Stromal cell of bone marrow (primary cell): Measurements from ENCODE around the gene SALL1.

ENCODE experiments used
- DNase-seq: peaks from one replicate; pipeline ENCODE4 v3.0.0-alpha.2; 2012; ENCODE audit warnings: low read depth

SALL1 gene

DNA sequence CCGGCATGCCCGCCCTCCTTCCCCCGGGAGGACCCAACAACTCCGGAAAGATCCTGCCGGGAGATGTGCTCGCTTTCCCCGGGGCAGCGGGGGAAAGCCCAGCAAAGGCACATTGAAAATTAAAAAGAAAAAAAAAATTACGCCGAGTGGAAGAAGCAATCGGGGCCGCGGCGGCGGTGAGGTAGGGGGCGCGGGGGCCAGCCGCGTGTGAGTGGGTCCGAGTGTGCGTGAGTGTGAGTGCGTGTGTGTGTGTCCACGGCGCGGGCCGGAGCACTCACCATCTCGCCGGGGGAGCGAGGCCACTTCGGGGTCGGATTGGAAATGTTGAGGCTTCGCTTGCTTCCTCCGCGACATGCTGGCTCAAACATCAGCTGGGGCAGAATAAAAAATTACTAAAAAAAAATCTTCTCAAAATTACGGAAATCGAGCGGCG is at the start of gene SALL1:
Gene SALL1 (minus strand): TSS at position 383 of the 433 bp plus-strand sequence. CDS start 29 bp downstream, at position 354.
- DNase-seq: no peak

DNA sequence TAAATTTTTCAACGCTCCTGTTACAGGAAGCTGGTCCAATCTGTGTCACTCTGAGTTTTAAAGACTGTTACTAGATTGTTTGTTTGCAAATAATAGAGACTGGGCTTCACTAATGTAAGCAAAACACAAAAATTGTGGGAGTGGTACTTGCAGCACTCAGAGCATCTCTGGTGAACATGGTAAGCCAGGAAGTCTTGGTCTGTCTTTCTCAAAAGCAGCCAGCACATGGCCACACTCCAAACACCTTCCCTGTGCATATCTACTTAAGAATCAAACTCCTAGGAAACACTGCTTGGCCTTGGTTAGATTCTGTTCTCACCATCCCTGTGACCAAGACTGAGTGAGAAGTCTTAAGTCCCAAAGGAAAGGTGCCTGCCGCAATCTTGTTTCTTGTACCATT is 49.7 kb upstream of the SALL1 start:
- no peak for DNase-seq

DNA sequence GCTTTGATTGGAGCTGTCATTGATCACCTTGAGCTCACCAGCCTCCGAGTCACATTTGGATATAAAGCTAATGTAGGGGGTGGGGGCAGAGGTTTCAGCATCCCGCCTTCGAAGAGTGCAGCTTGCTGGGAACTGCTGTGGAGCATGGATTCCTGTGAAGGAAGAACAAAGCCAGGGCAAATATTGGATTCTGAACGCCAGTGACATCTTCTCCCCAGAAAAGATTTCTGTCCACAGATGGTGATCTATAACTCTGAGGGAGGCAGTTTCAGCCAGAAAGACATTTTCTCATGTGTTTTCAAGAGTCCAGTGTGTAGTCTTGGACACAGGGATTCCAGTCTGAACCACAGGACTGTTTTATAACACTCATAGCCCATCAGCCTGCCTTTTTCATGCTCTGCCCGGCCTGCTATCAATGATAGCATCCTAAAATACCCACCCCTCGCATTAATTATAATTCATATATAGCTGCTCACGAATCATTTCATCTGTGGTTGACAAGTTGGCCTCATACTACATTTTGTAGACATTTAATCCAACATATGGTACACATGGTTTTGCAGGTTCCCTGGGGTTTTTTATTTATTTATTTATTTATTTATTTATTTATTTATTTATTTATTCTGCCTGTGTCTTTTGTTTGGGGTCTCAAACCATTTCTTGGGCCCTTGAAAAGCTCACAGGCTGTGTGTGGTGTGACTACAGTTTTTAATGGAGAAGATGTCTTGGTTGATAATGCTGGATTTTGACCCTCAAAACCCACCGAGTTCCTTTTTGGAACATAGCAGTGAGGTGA is 47.1 kb upstream of the SALL1 start:
- no peak for DNase-seq

DNA sequence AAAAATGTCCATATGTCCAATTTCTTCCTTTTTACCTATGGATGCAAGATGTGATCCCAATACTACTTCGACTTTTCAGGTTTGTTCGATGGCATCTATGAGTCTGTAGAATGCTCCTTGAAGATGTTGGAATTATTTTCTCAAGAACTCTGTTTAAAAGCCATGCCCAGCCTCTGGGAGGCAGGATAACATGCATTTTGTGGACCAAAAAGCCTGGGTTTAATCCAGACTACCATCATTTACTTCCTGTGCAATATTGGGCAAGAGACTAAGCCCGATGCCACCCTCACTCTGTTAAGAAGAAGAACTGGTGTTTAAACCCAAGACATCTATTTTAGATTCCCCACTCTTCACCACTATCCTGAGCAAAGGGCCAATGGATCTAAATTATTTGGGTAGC is 42.8 kb upstream of the SALL1 start:
- DNase-seq: no peak

DNA sequence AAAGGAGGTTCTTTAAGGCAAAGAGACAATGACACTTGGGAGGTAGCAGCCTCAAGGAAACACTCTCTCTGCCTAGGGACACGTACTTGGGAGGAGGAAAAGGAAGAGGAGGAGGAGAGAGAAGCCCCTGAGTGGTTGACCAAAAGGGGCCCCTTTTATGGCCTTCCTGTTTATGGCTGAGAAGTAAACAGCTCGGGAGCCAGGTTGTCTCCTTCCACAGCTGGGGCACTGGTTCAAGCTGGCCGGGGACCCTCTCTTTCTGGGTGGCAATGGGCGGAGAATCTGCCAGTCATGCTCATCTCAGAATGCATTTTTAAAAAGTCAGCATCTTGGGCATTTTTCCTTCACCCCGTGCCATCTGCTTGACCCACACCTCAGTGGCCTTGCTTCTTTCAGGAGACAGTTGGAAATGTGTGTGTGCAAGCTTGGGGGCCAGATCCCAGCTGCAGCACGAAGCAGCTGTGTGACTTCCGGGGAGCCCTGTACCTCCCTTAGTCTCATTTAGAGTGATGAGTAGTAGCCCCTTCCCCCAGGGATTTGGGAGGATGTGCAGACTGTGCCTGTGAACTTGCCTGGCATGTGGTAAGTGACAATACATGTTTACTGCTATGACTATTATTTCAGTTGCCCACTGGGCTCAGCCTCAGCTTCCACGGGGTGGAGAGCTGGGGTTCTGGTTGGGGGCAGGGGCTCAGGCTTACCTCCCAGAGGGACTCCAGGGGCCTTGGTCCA is 33.8 kb upstream of the SALL1 start:
- no peak for DNase-seq

DNA sequence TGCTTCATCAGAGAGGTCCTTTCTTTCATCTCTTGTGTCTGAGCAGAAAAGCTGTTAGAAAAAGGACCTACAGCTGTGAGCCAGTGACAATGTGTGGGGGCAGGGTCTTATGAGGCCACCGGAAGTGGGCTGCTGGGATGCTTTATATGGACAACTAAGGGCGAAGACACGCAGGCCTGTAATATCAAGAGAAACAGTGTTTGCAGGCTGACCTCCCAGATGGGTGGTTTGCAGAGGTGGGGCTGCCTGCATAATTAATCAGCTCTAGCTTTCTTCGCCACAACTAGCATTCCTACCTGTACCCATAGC is 30.4 kb upstream of the SALL1 start:
- DNase-seq: no peak

DNA sequence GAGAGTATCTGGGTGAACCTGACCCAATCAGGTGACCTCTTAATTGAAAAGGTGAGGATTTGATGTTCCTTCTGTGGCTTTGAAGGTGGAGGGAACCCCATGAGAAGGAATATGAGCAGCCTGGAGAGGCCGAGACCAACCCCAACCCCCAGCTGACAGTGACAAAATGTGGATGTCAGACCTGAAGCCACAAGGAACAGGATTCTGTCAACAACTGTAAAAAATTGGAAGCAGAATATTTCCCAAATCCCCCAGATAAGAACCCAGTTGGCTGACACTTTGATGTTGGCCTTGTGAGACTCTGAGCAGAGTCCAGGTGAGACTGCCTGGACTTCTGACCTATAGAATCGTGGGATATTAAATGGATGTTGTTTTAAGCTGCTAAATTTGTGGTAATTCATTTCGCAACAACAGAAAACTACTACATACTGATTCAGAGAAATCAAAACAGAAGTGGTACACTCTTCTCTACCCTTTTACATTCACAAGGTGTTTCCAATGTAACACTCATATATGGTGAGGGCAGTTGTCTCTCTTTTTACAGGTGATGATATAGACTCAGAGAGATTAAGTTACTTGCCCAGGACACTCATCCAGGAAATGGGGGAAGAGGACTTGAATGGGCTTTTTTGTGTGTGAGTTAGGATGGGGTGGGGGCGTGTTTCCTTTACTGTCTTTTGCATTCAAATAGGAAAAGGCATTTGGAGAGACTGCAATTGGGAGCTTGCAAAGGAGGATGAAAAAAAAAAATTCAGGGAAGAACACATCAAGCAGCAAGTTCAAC is 29.8 kb upstream of the SALL1 start:
- no peak for DNase-seq

DNA sequence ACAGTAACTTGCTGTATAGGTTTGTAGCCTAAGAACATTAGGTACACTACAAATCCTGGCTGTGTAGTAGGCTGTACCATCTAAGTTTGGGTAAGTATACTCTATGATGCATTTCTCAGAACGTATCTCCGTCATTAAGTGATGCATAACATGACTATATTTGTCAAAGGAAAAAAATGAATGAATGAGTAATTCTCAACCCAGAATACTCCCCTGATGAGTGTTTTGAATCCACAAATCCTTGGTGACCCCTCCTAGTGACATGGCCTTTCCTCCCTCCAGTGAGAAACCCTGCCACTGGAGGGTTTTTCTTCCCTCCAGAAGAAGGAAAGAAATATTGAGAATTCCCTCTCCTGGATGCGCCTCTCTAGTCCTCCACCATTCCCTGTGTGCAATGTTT is 24.0 kb upstream of the SALL1 start:
- no peak for DNase-seq

DNA sequence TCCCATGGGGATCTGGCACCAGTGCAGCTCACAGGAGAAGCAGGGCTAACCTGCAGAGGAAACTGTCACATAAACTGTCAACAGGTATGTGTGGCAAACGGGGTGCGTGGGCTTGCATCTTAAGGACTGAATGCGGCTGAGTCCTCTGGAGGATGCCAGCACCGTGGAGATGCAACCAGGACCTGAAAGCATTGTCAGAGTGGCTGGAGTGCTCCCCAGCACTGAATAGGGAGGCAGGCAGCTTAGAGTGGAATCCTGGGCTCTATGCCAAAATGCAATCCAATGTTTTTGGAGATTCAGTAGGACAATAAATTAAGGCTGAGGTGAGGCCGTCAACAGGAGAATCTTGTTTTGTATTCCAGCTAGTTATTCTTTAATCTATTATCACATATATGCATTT is 21.3 kb upstream of the SALL1 start:
- no peak for DNase-seq

DNA sequence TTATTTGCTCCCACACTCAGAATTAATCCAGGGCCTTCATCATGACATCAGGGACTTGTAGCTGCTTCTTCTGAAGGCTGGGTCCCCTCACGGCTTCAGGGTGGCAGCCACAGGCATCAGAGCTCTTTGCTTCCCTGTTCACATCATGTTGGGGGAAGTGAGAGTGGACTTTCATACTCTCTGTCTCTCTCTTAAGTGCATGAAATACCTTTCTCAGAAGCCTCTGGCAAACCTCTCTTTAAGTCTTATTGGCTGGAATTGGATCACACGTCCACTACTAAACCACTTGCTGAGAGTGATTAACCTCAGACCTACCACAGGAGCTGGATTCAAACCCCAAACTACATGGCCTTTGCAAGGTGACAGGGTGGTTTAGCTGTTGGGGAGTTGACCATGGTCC is 17.7 kb upstream of the SALL1 start:
- DNase-seq: no peak

DNA sequence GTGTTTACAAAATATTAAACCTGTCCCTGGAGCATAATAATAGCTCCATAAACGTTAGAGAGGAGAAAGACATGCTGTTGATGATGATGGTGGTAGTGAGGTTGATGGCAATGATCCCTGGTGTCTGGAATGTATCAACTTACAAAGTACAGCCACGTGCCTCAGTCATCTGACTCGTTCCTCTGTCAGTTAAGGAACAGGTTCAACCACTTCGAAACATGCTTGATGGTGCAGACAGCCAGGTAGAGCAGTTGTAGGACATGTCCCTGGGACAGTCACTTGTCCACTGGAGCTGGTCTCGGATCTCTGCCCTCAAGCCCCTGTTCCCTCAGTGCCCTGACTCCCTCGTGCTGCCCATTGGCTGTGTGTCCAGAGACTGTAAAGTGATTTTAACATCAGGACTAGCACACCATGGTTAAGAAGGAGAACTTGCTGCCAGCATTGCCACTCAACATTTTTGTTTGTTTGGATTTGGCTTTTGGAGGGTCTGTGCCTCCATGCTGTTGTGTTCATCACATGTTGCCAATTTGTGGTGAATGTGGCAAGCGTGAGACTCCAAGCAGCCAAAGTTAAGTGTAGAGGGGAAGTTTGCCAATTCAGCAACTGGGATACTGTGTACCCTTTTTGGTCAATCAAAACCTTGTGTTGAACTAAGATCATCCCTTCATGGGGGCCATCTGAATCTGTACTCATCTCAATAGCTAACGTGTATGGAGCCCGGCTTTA is 16.3 kb upstream of the SALL1 start:
- no peak for DNase-seq

DNA sequence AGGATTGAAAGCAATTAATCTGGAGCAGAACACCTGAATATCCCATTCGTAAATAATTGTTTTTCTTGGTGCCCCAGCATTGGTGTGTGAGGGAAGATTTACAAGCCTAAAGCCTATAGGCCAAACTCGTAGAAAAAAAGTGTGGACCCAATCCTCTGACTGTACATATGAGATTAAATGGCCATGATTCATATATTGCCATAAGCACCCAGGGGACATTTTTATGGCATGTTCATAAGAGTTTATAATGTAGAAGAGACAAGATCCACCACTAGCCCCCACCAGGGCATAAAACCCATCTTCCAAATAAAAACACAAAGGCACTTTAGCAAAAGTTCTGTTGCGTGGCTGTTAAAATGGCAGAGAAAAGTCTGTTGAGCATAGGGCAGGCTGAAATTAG is 15.5 kb upstream of the SALL1 start:
- no peak for DNase-seq

DNA sequence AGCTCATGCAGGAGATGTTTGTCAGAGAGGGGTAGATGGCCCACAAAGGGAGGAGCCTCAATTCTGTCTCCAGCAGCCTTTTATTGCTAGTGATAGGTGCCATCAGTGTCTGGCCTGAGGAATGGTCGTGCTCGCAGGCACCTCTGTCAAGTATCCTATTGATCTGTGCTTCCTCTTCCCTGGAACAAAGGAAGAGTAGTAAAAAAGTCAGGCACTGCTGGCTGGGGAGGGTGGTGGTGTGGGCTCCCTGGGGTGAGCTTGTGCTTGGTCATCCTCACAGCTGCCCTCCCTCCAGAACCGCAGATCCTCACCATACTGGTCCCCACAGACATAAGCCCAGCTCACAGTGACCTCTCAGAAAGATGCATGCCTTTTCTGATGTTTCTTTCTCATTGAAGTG is 15.0 kb upstream of the SALL1 start:
- no peak for DNase-seq

DNA sequence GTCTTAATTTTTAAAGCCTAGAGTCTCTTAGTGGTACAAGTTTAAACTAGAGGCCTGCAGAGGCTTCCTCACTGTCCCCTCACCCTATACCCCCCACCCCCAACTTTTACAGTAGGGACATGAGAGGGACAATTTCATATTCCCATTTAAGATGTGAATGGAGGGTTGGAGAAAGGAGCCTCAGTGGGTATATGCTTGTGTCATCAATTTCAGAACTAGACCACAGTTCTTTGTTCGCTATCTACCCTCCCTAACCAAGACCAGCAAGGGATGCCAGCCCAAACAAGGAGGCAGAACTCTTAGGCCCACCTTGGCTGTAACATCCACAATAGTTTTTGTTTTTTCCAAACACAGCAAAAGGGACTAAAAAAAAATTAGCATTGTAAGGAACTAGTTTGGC is 14.0 kb upstream of the SALL1 start:
- DNase-seq: no peak

DNA sequence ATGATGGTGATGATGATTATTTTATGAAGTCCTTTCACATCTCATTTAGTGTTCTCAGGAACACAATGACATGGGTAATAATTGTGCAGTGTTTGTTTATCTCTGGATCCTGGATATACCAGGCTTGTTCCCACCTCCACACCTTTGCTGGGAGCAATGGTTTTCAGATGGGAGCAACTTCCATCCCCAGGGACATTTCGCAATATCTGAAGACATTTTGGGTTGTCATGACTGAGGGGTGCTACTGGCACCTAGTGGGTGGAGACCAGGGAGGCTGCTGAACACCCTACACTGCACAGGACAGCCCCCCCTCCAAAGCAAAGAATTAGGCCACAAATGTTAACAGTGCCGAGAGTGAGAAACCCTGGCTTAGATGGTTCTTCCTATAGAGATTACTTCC is 13.5 kb upstream of the SALL1 start:
- no peak for DNase-seq

DNA sequence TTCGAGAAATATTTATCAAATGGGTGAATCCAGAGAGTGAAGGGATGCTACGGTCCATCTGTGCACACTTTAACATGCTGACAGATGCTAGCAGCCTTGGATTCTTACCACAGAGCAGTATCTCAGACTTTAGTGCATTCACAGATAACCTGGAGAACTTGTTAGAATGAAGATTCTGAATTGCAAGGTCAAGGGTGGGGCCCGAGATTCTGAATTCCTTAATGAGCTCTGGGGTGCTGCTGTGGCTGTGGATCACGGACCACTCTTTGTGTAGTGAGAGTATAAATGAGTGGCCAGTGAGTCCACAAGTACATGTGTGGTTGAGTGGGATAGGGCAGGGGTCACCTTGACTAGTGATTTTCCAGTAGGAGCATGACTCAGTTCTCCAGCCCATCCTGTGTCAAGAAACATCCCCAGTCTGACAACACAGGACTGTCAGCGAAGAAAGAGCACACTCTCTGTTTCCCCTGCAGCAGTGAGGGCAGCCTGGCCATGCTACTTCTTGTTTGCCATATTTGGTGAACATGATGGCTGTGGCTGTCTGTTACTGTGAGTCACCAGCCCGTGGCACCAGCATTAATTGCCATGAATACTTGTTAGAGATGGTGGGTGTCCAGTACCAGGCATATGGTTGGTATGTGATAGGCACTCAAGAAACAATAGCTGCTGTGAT is 13.0 kb upstream of the SALL1 start:
- no peak for DNase-seq

DNA sequence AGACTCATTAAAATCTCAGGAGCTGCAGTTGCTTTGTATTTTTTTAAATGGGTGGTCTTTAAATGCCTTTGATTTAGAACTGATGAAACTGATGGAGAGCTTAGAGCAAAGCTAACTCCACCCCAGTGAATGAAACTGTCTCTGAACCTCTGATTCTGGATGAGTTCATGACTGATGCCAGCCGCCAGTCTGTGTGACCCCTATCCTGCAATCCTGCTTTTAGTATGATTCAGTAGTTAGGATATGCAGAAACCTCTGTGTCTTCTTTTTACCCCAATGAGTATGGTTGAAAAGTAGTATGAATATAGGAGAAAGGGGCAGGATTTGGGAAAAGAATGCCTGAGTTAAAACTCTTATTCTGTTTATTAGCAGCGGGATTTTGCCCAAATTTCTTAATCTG is 12.3 kb upstream of the SALL1 start:
- no peak for DNase-seq

DNA sequence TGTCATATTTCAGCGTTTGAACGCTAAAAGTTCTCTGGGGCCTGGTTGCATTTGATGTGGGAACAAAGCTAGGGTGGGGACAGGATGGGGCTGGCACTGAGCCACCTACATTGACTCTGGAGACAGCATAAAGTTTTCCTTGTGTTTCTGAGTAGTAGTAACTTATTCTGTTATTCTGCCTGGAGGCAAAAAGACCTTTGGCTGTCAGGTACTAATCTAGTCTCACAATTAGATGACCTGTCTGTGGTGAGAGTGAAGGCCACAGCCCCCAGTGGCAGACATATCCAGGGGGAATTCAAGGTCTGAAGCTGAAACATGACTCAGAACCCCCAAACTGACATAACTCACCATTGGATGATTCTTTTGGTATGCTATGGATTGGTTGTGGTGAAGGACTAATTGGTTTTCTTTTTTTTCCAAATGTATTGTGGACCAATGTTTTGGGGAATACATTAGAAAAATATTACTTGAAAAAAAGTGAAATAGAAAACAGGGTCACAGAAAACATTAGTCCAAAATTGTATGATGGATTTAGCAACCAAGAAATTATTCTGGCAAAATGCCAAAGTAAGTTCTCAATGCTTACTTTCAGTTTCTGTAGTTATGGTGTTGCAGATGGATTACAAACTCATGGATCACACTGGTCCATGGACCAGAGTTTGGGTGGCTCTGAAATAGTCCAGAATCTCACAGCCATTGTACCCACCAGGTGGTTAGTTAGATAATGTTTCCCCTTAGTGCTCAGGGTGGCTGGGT is 10.5 kb upstream of the SALL1 start:
- no peak for DNase-seq

DNA sequence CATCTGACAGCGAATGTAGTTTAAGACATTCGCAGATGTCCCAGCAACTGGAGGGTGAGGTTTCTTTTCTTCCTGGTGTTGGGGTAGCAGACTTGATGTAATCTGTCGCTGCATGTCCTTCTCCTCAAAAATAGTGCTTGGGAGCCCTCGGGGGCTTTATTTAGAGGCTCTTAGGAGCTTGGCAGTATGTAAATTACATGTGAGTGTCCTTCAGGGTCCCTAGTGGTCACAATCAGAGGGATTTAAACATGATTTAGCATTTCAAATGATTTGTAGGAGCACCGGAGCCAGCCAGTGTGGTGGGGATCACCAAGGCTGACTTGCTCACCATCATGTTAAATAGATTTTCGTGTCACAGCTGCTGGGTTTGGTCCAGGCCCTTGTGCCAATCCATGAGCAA is 8.8 kb upstream of the SALL1 start:
- DNase-seq: no peak

DNA sequence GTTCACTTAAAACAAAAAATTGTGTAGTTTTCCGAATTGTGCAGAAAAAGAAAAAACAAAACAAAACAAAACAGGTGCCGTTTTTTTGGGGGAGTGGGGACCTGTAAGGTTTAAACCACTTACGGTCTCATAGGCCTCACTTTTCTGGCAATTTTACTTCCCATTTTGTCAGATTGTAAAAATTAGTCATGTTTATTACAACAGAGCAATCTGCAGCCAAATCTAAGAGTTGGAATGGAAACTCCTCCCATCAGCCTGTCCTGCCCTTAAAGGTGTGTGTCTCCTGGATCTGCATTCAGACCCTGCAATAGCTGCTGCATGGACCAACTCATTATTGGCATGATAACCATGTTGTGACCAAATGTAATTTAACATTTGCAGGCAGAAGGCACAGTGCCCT is 8.2 kb upstream of the SALL1 start:
- no peak for DNase-seq

DNA sequence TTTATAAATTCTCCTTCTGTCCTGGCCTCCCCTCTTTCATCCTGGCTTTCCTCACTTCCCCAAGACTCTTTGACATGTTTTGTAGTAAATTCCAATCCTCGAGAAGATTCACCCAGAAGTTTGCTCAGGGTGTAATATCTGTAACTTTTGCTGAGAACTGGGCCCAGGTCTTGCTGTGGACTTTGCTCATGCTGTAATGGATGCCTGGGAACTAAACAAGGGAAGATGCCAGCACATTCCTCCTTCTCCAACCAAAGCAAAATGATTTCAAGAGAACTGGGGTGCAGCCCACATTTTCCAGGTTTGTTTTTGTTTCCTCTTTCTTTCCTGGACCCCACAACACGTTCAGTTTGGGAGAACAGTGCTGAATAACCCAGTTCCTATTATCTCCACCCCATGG is 6.6 kb upstream of the SALL1 start:
- no peak for DNase-seq
